ENCODE measurements around the gene CCDC146.

CCDC146 gene

GRCh38 chr7:77238703-77239136, 116.3 kb downstream of the CCDC146 start:
- no peak overlapping the region for H3K4me3 ChIP-seq (ENCODE audit: low read length)
- no peak for DNase-seq (ENCODE audit: low read depth, low spot score)

GRCh38 chr7:77239471-77239870, 117.1 kb downstream of the CCDC146 start:
- DNase-seq (ENCODE audit: low read depth, low spot score) = peak; percentile 50
- H3K4me3 ChIP-seq (ENCODE audit: low read length) = no peak overlapping the region

- no peak overlapping the region for H3K4me3 ChIP-seq (ENCODE audit: low read length)
- DNase-seq (ENCODE audit: low read depth, low spot score) = no peak
These were observed 119.7 kb downstream of the CCDC146 start for GRCh38 chr7:77242068-77242467.

- DNase-seq (ENCODE audit: low read depth, low spot score) = no peak
These were observed 120.1 kb downstream of the CCDC146 start for GRCh38 chr7:77242554-77242953.

GRCh38 chr7:77244222-77244934, 122.0 kb downstream of the CCDC146 start:
- no peak for DNase-seq (ENCODE audit: low read depth, low spot score)

More at GRCh38 chr7:77242554-77242953, 120.1 kb downstream of the CCDC146 start:
- H3K4me3 ChIP-seq (ENCODE audit: low read length) = no peak overlapping the region

GRCh38 chr7:77245015-77245755, 122.8 kb downstream of the CCDC146 start:
- no peak for DNase-seq (ENCODE audit: low read depth, low spot score)
- H3K4me3 ChIP-seq (ENCODE audit: low read length) = no peak overlapping the region

More at GRCh38 chr7:77244222-77244934, 122.0 kb downstream of the CCDC146 start:
- no peak overlapping the region for H3K4me3 ChIP-seq (ENCODE audit: low read length)

GRCh38 chr7:77246026-77246640, 123.7 kb downstream of the CCDC146 start:
- H3K4me3 ChIP-seq (ENCODE audit: low read length) = no peak overlapping the region
- DNase-seq (ENCODE audit: low read depth, low spot score) = no peak

- H3K4me3 ChIP-seq (ENCODE audit: low read length) = no peak overlapping the region
- peak; percentile 78 for DNase-seq (ENCODE audit: low read depth, low spot score)
These were observed 124.9 kb downstream of the CCDC146 start for GRCh38 chr7:77247206-77247850.

GRCh38 chr7:77248154-77248553, 125.7 kb downstream of the CCDC146 start:
- H3K4me3 ChIP-seq (ENCODE audit: low read length) = no peak overlapping the region
- DNase-seq (ENCODE audit: low read depth, low spot score) = no peak

GRCh38 chr7:77252506-77252905, 130.1 kb downstream of the CCDC146 start:
- no peak for DNase-seq (ENCODE audit: low read depth, low spot score)
- H3K4me3 ChIP-seq (ENCODE audit: low read length) = no peak overlapping the region

GRCh38 chr7:77253151-77253550, 130.7 kb downstream of the CCDC146 start:
- no peak for DNase-seq (ENCODE audit: low read depth, low spot score)
- no peak overlapping the region for H3K4me3 ChIP-seq (ENCODE audit: low read length)

- no peak for DNase-seq (ENCODE audit: low read depth, low spot score)
- H3K4me3 ChIP-seq (ENCODE audit: low read length) = no peak overlapping the region
These were observed 132.0 kb downstream of the CCDC146 start for GRCh38 chr7:77254429-77254828.

GRCh38 chr7:77254915-77255314, 132.5 kb downstream of the CCDC146 start:
- no peak overlapping the region for H3K4me3 ChIP-seq (ENCODE audit: low read length)
- no peak for DNase-seq (ENCODE audit: low read depth, low spot score)

GRCh38 chr7:77258014-77258413, 135.6 kb downstream of the CCDC146 start:
- H3K4me3 ChIP-seq (ENCODE audit: low read length) = no peak overlapping the region
- DNase-seq (ENCODE audit: low read depth, low spot score) = no peak

GRCh38 chr7:77258593-77258992, 136.2 kb downstream of the CCDC146 start:
- no peak for DNase-seq (ENCODE audit: low read depth, low spot score)
- no peak overlapping the region for H3K4me3 ChIP-seq (ENCODE audit: low read length)

GRCh38 chr7:77262316-77262715, 139.9 kb downstream of the CCDC146 start:
- no peak overlapping the region for H3K4me3 ChIP-seq (ENCODE audit: low read length)
- DNase-seq (ENCODE audit: low read depth, low spot score) = no peak

GRCh38 chr7:77265666-77266065, 143.3 kb downstream of the CCDC146 start:
- no peak overlapping the region for H3K4me3 ChIP-seq (ENCODE audit: low read length)
- no peak for DNase-seq (ENCODE audit: low read depth, low spot score)

- H3K4me3 ChIP-seq (ENCODE audit: low read length) = no peak overlapping the region
- no peak for DNase-seq (ENCODE audit: low read depth, low spot score)
These were observed 143.9 kb downstream of the CCDC146 start for GRCh38 chr7:77266291-77266794.

- no peak overlapping the region for H3K4me3 ChIP-seq (ENCODE audit: low read length)
- no peak for DNase-seq (ENCODE audit: low read depth, low spot score)
These were observed 147.1 kb downstream of the CCDC146 start for GRCh38 chr7:77269360-77270093.
